ENCODE measurements around the gene ACCSL. TPM values are rescaled to one million over a fixed set of nuclear protein-coding genes. Genes with fewer than 3 reads are reported as not detected.
A peak's percentile ranks its signal among the peaks of the same experiment; 100 is the strongest.

The ACCSL gene
- total and polyA plus RNA-seq, 2 donors (not counting 1 experiment from before 2014, with no cell fraction given), result not detected

- Histone ChIP-seq H3K4me1 (ENCODE audit: control insufficient read depth in 2 of 2, insufficient read depth in 2 of 2, low read length in 2 of 2) (peaks cover 15 to 18% of the 10 kb centered on the region in 2 donors), H3K4me3 (ENCODE audit: control extremely low read depth in 1 of 5, extremely low read depth in 1 of 5, insufficient read depth in 1 of 5, low read depth in 2 of 5, low read length in 4 of 5) (peak overlapping the region in 4 of 5 experiments; percentile 54 to 84 (median 72)), H2AFZ (ENCODE audit: insufficient read depth, low read depth, low read length, poor library complexity, severe bottlenecking) (peak overlapping the region; percentile 88), H3K79me2 (ENCODE audit: control insufficient read depth, insufficient read depth, low read length) (peaks cover 34% of the 10 kb centered on the region), H3K9me3 (ENCODE audit: control extremely low read depth in 1 of 3, control insufficient read depth in 2 of 3, insufficient read depth in 1 of 3, low read length in 2 of 3) (no peaks in the 10 kb centered on the region), H3K9ac (ENCODE audit: low read length) (peak overlapping the region; percentile 86), H4K20me1 (ENCODE audit: control insufficient read depth, insufficient read depth, low read length, poor library complexity, severe bottlenecking) (peaks cover 22% of the 10 kb centered on the region), H3K27me3 (replicated peaks in 1 of 4; ENCODE audit: control extremely low read depth in 1 of 4, control insufficient read depth in 3 of 4, insufficient read depth in 4 of 4, low read length in 3 of 4) (no peaks in the 10 kb centered on the region), H3K27ac (ENCODE audit: low read length in 2 of 2) (peak overlapping the region in 1 of 2 donors; percentile 76), H3K36me3 (replicated peaks in 1 of 2; ENCODE audit: control extremely low read depth in 1 of 2, control insufficient read depth in 1 of 2, extremely low read depth in 1 of 2, insufficient read depth in 2 of 2, low read length in 1 of 2) (no peaks in the 10 kb centered on the region), H3K4me2 (replicated peaks; ENCODE audit: low read depth, low read length, poor library complexity, severe bottlenecking) (peak overlapping the region; percentile 99)
- ChIA-PET CTCF (interaction anchor here (0.8 to 1.6 kb wide), 3 partner anchors 10 to 40 kb away, joined by 3 to 4 read pairs (median 3); no protein-coding TSS in a partner anchor), POLR2A (no interaction called here)
- no peak for ATAC-seq (ENCODE audit: low read depth)
- Mint-ChIP-seq H3K27me3 (no peaks in the 10 kb centered on the region), H3K4me3 (peak overlapping the region; percentile 90), H3K9me3 (ENCODE audit: insufficient read depth) (no peaks in the 10 kb centered on the region), H3K27ac (peak overlapping the region; percentile 23), H3K4me1 (peaks cover 30% of the 10 kb centered on the region)
- DNase-seq, result peak; percentile 9
- no peak for TF ChIP-seq EZH2 (IDR thresholded peaks at IDR 0.05; ENCODE audit: borderline replicate concordance, insufficient read depth, low read depth, low read length, poor library complexity, severe bottlenecking)
- no peak for TF ChIP-seq CTCF (IDR thresholded peaks at IDR 0.05)
- WGBS (ENCODE audit: insufficient coverage), result 12% methylated on average over 16 of the region's 18 CpGs
- intact Hi-C loops (cut with micrococcal nuclease), result loop anchor here (10.0 kb wide), 2 partner anchors 782 to 1248 kb away; partner anchors contain the start of gene API5
These were observed 48.8 kb downstream of the ACCSL start for GRCh38 chr11:44096360-44097185.

- no peak for ATAC-seq (ENCODE audit: low read depth)
- Histone ChIP-seq H3K36me3 (replicated peaks in 1 of 2; ENCODE audit: control extremely low read depth in 1 of 2, control insufficient read depth in 1 of 2, extremely low read depth in 1 of 2, insufficient read depth in 2 of 2, low read length in 1 of 2) (no peaks in the 10 kb centered on the region), H3K9ac (ENCODE audit: low read length) (no peak overlapping the region), H3K4me1 (ENCODE audit: control insufficient read depth in 2 of 2, insufficient read depth in 2 of 2, low read length in 2 of 2) (peaks cover 15 to 18% of the 10 kb centered on the region in 2 donors), H3K27me3 (replicated peaks in 1 of 4; ENCODE audit: control extremely low read depth in 1 of 4, control insufficient read depth in 3 of 4, insufficient read depth in 4 of 4, low read length in 3 of 4) (no peaks in the 10 kb centered on the region), H3K27ac (ENCODE audit: low read length in 2 of 2) (no peak overlapping the region), H3K4me3 (ENCODE audit: control extremely low read depth in 1 of 5, extremely low read depth in 1 of 5, insufficient read depth in 1 of 5, low read depth in 2 of 5, low read length in 4 of 5) (no peak overlapping the region), H3K9me3 (ENCODE audit: control extremely low read depth in 1 of 3, control insufficient read depth in 2 of 3, insufficient read depth in 1 of 3, low read length in 2 of 3) (no peaks in the 10 kb centered on the region), H4K20me1 (ENCODE audit: control insufficient read depth, insufficient read depth, low read length, poor library complexity, severe bottlenecking) (peaks cover 30% of the 10 kb centered on the region), H3K4me2 (replicated peaks; ENCODE audit: low read depth, low read length, poor library complexity, severe bottlenecking) (no peak overlapping the region), H3K79me2 (ENCODE audit: control insufficient read depth, insufficient read depth, low read length) (peaks cover 38% of the 10 kb centered on the region), H2AFZ (ENCODE audit: insufficient read depth, low read depth, low read length, poor library complexity, severe bottlenecking) (no peak overlapping the region)
- no peaks in the 10 kb centered on the region for H3K27me3 Mint-ChIP-seq
- H3K4me1 Mint-ChIP-seq, result peaks cover 34% of the 10 kb centered on the region
- no peak overlapping the region for H3K27ac Mint-ChIP-seq
- ChIA-PET CTCF (interaction anchor here (1.6 kb wide), 1 partner anchor 12 kb away, joined by 4 read pairs; no protein-coding TSS in a partner anchor), POLR2A (no interaction called here)
- no peak for TF ChIP-seq EZH2 (IDR thresholded peaks at IDR 0.05; ENCODE audit: borderline replicate concordance, insufficient read depth, low read depth, low read length, poor library complexity, severe bottlenecking)
- no peaks in the 10 kb centered on the region for H3K9me3 Mint-ChIP-seq (ENCODE audit: insufficient read depth)
- DNase-seq, result no peak
- intact Hi-C loops (cut with micrococcal nuclease), result loop anchor here (10.0 kb wide), 2 partner anchors 783 to 1247 kb away; partner anchors contain the start of gene API5
- 100% methylated on average over 1 of the region's 2 CpGs for WGBS (ENCODE audit: insufficient coverage)
- H3K4me3 Mint-ChIP-seq, result peak overlapping the region; percentile 10
These were observed 50.0 kb downstream of the ACCSL start for GRCh38 chr11:44097821-44098220.

Measured in B cell (primary cell).